CD4-positive, alpha-beta T cell treated with Interleukin-6 at 100 ng/mL for 8 hours (primary cell): ENCODE measurements around the gene RHOU.
A peak's percentile ranks its signal among the peaks of the same experiment; 100 is the strongest.
"Not testable (repeated sequence)": the region's sequence is repeated elsewhere in the genome, so short reads cannot be mapped to it uniquely, and the experiment has no call there.

Experiments
- DNase-seq: peaks from one replicate; pipeline ENCODE4 v3.0.0-alpha.2; 2020; ENCODE audit warnings: mixed read lengths, low spot score

The RHOU gene

GRCh38 chr1:228734881-228735801, at the start of gene RHOU:
RHOU (plus strand) TSS chr1:228735479; CDS start chr1:228735743, 264 bp downstream.
- peak; percentile 60 for DNase-seq

GRCh38 chr1:228687587-228687986, 47.7 kb upstream of the RHOU start:
- DNase-seq, result no peak

GRCh38 chr1:228689255-228689654, 46.0 kb upstream of the RHOU start:
- DNase-seq, result no peak

- no peak for DNase-seq
Measured at GRCh38 chr1:228691211-228691610, 44.1 kb upstream of the RHOU start.

- DNase-seq, result peak; percentile 31
Measured at GRCh38 chr1:228691926-228692325, 43.4 kb upstream of the RHOU start.

- DNase-seq, result not testable (repeated sequence)
Measured at GRCh38 chr1:228694447-228694846, 40.8 kb upstream of the RHOU start.

- DNase-seq, result peak; percentile 2
Measured at GRCh38 chr1:228695015-228695955, 40.0 kb upstream of the RHOU start.

- DNase-seq, result no peak
Measured at GRCh38 chr1:228697207-228698016, 37.9 kb upstream of the RHOU start.

- no peak for DNase-seq
Measured at GRCh38 chr1:228698017-228698329, 37.3 kb upstream of the RHOU start.

GRCh38 chr1:228702433-228702832, 32.8 kb upstream of the RHOU start:
- no peak for DNase-seq

GRCh38 chr1:228706305-228706704, 29.0 kb upstream of the RHOU start:
- no peak for DNase-seq

- DNase-seq, result no peak
Measured at GRCh38 chr1:228717081-228717480, 18.2 kb upstream of the RHOU start.

GRCh38 chr1:228721407-228721806, 13.9 kb upstream of the RHOU start:
- no peak for DNase-seq

- DNase-seq, result no peak
Measured at GRCh38 chr1:228723287-228723686, 12.0 kb upstream of the RHOU start.

GRCh38 chr1:228723921-228724320, 11.4 kb upstream of the RHOU start:
- DNase-seq, result no peak

- no peak for DNase-seq
Measured at GRCh38 chr1:228725178-228725577, 10.1 kb upstream of the RHOU start.

GRCh38 chr1:228727681-228728171, 7.6 kb upstream of the RHOU start:
- no peak for DNase-seq

GRCh38 chr1:228732426-228732825, 2.9 kb upstream of the RHOU start:
- DNase-seq, result no peak

GRCh38 chr1:228733576-228733975, 1.7 kb upstream of the RHOU start:
- no peak for DNase-seq

- peak; percentile 48 for DNase-seq
Measured at GRCh38 chr1:228735871-228736586, 750 bp downstream of the RHOU start.

- DNase-seq, result no peak
Measured at GRCh38 chr1:228736844-228737445, 1.7 kb downstream of the RHOU start.
